ENCODE results near the gene MBNL1.
"Not testable (repeated sequence)": the region's sequence is repeated elsewhere in the genome, so short reads cannot be mapped to it uniquely, and the experiment has no call there.

DNA sequence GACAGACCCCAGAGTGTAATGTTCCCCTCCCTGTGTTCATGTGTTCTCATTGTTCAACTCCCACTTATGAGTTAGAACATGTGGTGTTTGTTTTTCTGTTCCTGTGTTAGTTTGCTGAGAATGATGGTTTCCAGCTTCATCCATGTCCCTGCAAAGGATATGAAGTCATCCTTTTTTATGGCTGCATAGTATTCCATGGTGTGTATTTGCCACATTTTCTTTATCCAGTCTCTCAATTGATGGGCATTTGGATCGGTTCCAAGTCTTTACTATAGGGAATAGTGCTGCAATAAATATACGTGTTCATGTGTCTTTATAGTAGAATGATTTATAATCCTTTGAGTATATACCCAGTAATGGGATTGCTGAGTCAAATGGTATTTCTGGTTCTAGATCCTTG, 98.5 kb downstream of the MBNL1 start:
- not testable (repeated sequence) for TF ChIP-seq YY1 (IDR thresholded peaks at IDR 0.05; ENCODE audit: extremely low read depth, insufficient replicate concordance, low read depth, low read length); ZNF274 (IDR thresholded peaks at IDR 0.05; ENCODE audit: low read depth, low read length); CTCF (IDR thresholded peaks at IDR 0.05 in 2 of 3, conservative IDR thresholded peaks at IDR 0.05 in 1 of 3; ENCODE audit: borderline replicate concordance in 1 of 3, insufficient read depth in 1 of 3, low read depth in 2 of 3, low read length in 2 of 3); EZH2 (IDR thresholded peaks at IDR 0.05); POLR2AphosphoS5 (IDR thresholded peaks at IDR 0.05; ENCODE audit: low read depth, low read length); SIN3A (IDR thresholded peaks at IDR 0.05; ENCODE audit: low read depth); ELF1 (IDR thresholded peaks at IDR 0.05; ENCODE audit: borderline replicate concordance, low read depth); POLR2A (IDR thresholded peaks at IDR 0.05; ENCODE audit: borderline replicate concordance, extremely low read depth, insufficient read depth, insufficient read length); EGR1 (IDR thresholded peaks at IDR 0.05; ENCODE audit: low read depth); SP1 (IDR thresholded peaks at IDR 0.05; ENCODE audit: low read depth); MAX (IDR thresholded peaks at IDR 0.05); JUND (IDR thresholded peaks at IDR 0.05)
- TF ChIP-seq, protein P1, sequence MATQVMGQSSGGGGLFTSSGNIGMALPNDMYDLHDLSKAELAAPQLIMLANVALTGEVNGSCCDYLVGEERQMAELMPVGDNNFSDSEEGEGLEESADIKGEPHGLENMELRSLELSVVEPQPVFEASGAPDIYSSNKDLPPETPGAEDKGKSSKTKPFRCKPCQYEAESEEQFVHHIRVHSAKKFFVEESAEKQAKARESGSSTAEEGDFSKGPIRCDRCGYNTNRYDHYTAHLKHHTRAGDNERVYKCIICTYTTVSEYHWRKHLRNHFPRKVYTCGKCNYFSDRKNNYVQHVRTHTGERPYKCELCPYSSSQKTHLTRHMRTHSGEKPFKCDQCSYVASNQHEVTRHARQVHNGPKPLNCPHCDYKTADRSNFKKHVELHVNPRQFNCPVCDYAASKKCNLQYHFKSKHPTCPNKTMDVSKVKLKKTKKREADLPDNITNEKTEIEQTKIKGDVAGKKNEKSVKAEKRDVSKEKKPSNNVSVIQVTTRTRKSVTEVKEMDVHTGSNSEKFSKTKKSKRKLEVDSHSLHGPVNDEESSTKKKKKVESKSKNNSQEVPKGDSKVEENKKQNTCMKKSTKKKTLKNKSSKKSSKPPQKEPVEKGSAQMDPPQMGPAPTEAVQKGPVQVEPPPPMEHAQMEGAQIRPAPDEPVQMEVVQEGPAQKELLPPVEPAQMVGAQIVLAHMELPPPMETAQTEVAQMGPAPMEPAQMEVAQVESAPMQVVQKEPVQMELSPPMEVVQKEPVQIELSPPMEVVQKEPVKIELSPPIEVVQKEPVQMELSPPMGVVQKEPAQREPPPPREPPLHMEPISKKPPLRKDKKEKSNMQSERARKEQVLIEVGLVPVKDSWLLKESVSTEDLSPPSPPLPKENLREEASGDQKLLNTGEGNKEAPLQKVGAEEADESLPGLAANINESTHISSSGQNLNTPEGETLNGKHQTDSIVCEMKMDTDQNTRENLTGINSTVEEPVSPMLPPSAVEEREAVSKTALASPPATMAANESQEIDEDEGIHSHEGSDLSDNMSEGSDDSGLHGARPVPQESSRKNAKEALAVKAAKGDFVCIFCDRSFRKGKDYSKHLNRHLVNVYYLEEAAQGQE (IDR thresholded peaks at IDR 0.05; ENCODE audit: low read depth): not testable (repeated sequence)
